CD4-positive, alpha-beta T cell treated with Interleukin-15 for 4 hours (primary cell): ENCODE results near the gene KATNB1.

Experiments used
- DNase-seq: peaks from one replicate; pipeline ENCODE4 v3.0.0-alpha.2; 2020; ENCODE audit warnings: low spot score

The KATNB1 gene, protein sequence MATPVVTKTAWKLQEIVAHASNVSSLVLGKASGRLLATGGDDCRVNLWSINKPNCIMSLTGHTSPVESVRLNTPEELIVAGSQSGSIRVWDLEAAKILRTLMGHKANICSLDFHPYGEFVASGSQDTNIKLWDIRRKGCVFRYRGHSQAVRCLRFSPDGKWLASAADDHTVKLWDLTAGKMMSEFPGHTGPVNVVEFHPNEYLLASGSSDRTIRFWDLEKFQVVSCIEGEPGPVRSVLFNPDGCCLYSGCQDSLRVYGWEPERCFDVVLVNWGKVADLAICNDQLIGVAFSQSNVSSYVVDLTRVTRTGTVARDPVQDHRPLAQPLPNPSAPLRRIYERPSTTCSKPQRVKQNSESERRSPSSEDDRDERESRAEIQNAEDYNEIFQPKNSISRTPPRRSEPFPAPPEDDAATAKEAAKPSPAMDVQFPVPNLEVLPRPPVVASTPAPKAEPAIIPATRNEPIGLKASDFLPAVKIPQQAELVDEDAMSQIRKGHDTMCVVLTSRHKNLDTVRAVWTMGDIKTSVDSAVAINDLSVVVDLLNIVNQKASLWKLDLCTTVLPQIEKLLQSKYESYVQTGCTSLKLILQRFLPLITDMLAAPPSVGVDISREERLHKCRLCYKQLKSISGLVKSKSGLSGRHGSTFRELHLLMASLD

DNA sequence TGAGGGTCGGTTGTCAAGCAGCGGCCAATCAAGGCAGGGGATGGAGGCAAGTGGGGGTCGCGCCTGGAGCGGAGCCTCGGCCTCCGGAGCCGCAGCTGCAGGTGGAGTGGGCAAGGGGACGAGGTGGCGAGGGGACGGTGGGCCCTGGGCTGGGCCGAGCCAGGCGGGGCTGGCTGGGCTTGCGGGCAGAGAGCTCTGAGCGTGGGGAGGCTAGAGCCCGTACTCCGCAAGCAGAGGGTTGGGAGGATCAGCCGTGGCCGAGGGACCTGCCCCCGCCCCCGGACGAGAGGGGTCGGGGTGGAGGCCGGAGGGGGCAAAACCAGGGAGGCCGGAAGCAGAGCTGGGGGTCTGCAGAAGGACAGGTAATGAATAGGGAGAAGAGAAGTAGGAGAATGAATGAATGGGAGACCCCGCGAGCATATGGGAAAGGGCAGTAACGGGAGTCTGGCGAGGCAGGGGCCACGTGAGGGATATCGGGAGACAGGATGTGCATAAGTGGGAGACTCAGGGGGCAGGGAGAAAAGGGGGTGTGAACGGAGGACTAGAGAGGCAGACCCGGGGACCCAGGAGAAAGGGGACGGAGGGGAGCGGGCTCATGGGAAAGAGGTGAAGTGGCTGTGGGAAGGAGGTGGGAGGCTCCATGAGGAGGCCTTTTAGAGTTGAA, at the start of gene KATNB1:
KATNB1 (plus strand) TSS at position 16 of the 664 bp plus-strand sequence. CDS start 1,474 bp downstream, outside the sequence.
- DNase-seq: no peak

DNA sequence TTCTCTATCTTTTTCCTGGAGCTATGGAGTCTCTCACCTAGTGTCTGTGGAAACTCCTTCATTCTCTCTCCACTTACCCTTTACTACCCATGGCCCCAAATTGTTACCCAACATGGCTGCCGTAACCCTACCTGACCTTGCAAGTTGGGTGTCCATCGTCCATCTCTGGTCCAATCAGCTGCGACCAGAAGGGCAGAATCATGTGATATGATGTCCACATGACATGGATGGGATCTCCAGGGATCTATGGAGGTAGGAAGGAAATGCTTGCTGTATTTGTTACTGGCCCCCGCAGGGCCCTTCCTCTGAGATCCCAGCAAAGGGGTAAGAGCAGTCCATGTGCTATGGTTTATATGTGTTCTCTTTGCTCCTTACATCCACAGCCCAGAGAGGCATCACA, 49.0 kb upstream of the KATNB1 start:
- DNase-seq: no peak

DNA sequence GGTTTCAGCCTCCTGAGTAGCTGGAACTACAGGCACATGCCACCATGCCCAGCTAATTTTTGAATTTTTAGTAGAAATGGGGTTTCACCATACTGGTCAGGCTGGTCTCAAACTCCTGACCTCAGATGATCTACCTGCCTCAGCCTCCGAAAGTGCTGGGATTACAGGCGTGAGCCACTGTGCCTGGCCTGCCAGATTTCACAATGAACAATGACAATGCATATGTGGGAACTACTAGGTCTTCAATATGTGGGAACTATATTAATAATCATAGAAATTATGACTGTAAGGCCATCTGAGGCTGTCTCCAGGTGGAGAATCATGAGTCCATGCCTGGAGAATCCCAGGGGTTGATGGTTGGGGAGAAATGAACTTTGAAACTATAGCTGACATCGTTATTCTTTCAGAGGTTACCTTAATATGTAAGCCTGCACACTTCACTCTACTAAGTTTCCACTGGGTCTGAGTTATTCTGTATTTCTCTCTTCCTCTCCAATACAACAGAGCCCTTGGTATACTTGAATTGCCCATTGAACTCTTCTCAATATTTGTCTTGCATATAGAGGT, 48.1 kb upstream of the KATNB1 start:
- DNase-seq: no peak

DNA sequence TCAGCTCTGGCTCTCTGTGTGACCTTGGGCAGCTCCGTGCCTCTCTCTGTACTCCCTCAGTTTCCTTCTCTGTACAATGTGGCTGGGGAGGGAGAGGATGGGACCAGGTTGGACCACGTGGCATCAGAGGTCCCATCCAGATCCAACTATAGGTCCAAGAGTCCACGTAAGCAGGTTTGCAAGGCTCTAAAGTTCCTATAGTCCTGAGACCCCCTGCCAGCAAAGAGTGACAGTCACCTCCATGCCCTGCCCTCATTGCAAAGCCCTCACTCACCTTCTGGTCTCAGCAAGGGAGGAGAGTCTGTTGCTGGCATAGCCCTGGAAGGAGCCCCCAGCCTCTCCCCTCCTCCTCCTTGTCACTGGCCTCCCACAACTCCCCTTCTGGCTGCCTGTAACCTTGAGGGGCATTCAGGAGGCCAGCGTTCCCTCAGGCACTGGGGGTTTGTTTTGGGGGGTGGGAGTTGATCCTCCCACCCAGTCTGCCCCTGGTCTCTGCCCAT, 47.0 kb upstream of the KATNB1 start:
- no peak for DNase-seq

DNA sequence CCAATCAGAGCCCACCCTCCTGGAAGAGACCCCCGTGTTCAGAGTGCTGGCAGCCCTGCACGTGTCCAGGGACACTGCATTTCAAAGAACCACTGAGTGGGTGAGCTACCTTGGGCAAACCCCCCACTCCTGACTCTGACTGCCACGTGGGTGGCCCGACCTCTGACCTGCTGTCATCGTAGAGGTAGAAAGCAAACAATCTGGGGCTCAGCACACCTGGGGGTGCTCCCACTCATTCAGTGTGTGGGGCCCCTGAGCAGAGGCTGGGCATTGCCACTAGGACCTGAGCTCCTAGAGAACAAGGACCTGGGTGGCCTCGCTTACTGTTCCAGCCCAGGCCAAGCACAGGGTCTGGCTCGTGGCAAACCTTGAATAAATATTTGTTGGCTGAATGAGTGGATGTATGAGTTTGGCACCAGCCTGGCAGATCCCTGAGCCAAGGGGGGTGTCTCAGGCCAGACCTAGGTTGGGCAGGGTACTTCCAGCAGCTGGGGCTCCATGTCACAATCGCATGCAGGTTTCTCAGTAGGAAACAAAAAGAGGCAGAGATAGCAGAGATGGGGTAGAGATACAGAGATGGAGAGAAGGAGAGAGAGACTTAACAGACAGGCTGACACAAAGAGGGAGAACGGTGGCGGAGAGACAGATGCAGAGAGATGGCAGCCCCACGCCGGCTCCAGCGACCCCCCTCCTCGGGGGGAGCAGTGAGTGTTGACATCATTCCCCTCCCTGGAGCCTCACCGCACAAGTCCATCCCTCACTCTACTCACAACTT, 46.4 kb upstream of the KATNB1 start:
- DNase-seq: no peak

DNA sequence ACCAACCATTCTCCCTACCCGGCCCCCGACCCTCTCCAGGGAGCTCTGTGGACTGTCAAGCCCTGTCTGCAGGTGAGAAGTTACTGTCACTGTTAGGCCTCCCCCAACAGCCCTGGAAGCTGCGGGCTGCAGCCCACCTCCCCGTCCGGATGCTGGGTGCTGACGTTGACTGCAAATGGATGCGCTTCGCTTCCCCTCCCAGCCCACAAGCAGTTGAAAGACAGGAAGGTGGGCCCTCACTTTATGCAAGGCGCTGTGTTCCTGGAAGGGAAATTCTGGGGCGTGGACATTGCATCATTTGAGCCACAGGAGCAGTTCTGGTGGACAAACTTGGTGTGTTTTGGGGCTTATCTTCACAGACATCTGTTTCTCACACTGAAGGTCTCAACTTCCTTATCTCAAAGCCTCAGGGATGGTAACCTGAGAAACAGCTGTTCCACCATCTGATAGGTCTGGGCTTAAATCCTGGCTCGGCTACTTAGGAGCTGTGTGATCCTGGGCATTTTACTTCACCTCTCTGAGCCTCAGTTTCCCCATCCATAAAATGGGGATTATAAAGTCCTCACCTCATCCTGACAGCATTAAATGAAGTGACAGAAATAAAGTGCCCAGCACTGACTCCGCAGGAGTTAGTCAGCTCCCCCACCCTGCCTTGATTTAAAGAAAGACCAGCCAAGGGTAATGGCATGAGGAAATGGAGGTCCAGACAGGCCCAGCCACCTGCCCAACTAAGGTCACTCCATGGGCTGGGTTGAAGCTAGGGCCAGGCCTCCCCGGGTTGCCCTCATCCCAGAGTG, 45.6 kb upstream of the KATNB1 start:
- DNase-seq: peak; percentile 4

DNA sequence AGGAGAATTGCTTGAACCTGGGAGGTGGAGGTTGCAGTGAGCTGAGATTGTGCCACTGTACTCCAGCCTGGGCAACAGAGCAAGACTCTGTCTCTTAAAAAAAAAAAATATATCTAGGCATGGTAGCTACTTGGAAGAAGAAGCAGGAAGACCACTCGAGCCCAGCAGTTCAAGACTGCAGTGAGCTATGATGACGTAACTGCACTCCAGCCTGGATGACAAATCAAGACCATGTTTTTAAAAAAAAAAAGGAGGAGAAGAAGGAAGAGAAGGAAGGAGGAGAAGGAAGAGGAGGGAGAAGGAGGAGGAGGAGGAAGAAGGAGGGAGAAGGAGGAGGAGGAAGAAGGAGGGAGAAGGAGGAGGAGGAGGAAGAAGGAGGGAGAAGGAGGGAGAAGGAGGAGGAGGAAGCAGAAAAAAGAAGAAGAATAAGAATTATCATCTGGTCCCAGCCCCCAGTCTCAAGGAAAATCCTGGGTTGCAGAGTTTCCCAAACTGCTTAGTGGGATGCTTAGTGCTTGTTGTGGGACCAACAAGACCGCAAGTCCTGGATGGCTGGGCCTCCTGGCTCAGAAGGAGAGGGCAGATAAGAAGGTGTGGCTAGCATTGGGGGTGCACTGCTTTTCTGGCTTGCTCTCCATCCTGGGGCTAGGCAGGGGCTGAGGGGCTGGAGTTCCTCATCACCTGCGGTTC, 44.6 kb upstream of the KATNB1 start:
- no peak for DNase-seq

DNA sequence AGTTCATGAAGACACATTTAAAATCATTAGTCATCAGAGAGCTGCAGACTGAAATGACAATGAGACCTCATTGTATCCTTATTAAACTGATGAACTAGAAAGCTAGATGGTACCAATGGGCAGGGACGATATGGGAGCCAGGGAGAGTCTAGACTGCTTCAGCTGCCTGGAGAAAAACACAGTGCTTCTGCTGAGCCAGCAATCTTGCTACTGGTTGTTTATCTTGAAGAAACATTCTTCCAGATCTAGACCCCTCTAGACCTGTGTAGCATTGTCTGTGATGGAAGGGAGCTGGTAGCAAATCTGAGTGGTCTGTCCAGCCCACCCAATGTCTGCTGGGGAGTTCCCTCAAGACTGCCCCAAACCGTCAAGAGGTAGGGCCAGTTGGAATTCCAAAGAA, 42.9 kb upstream of the KATNB1 start:
- DNase-seq: no peak

DNA sequence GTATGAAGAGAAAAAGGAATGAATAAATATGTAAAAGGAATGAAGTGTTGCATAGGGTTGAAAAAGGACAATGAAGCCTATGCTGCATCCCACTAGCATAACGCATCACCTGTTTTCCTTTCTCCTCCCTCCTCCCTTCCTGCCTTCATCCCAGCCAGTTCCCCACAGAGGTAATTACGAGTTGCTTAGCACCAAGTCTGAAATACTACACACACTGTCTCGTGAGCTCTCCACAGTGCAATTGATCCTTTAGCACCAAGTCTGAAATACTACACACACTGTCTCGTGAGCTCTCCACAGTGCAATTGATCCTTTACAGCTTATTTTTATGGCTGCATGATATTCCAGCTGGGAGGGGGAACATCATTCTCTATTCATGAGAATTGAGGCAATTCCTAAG, 42.0 kb upstream of the KATNB1 start:
- no peak for DNase-seq

DNA sequence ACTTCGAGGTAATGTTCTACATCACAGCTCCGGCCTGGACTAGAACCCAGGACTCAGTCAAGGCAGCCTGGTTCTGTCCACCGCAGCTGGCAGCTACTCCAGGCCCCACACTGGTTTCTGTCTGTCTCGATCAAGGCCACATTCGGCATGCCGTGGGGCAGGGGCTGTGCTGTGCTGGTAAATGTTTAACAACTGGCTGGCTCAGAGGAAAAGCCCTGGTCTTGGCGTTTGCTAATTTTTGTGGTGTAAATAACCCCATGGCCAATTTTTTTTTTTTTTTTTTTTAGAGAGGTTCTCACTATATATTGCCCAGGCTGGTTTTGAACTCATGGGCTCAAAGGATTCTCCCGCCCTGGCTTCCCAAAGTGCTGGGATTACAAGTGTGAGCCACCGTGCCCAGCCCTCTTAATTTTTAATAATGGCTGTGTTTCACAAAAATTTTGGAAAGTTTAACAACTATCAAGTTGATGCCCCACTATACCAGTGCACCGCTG, 41.3 kb upstream of the KATNB1 start:
- no peak for DNase-seq

DNA sequence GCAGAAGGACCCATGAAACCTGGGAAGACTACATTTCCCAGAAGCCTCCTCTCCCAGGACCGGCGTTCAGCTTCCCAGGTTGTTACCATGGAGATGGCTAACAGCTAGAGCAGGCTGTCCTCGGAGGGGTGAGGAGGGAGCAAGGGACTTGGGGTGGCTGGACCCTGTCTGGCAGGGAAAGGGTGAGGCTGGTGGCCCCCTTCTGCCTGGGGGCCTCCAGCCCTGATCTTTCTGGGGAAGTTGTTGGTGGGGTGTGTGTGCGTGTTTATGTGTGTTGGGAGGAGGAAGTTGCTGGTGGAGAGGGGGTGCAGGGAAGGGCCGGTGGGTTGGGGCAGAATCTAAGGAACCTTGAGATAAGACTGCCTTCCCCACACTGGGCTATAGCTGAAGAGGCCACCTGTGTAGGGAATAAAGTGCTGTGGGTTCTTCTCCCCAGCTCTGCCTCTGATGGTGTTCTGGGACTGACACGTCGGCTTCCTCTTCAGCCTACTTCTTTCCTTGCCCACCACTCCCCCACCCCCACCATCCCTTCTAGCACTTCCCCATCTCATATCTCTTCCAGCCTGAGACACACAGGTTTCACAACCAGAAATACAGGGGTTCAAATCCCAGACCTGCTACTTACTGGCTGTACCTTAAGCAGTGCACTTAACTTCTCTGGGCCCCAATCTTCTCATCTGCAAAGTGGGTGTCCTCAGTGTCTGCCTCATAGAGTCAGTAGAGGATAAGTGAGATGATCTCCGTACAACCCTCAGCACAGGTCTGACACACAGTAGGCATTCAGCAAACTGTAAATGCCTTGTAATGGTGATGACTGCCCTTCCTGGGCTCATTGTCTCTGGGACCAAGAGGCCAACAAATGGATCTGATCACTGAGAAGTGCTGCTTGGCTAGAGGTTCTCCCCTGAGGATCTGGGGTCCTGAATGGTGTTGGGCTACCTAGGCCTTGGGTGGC, 40.6 kb upstream of the KATNB1 start, which contains the start of gene DRC7:
DRC7 (plus strand) TSS at position 82 of the 955 bp plus-strand sequence. CDS start 3,144 bp downstream, outside the sequence.
- DNase-seq: peak; percentile 13

DNA sequence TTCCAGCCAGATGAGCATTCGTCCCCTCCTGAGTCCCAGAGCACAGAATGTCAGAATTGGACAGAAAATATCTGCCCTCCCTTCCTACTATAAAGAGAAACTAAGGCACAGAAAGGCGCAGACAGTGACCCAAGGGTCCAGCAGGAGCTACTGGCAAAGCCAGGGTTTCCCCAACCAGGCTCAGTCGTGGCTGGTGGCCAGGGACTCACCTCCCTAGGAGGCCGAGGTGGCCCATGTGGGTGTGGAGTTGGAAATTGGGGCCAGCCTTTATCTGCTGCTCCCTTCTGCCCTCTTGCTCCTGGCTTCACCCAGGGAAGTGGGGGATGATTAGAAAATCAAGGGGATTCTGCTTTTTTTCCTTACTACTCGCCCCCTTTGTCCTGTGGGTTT, 39.9 kb upstream of the KATNB1 start:
- DNase-seq: no peak

DNA sequence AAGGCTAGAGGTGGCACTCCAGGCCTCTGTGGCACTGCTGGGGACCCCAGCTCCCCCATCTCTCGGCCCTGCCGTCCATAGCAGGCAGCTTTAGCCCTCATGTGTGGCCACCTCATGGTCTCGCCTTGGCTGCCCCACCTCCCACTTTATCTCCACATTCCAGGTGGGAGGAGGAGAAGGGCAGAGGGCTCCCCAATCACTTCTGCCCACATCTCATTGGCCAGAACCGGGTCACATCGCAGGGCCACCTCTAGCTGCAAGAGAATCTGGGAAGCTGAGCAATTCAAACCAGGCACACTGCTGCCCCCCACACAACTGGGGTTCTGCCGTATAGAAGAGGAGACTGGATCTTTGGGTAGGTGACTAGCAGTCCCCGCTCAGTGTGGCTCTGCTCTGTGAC, 39.3 kb upstream of the KATNB1 start:
- no peak for DNase-seq

DNA sequence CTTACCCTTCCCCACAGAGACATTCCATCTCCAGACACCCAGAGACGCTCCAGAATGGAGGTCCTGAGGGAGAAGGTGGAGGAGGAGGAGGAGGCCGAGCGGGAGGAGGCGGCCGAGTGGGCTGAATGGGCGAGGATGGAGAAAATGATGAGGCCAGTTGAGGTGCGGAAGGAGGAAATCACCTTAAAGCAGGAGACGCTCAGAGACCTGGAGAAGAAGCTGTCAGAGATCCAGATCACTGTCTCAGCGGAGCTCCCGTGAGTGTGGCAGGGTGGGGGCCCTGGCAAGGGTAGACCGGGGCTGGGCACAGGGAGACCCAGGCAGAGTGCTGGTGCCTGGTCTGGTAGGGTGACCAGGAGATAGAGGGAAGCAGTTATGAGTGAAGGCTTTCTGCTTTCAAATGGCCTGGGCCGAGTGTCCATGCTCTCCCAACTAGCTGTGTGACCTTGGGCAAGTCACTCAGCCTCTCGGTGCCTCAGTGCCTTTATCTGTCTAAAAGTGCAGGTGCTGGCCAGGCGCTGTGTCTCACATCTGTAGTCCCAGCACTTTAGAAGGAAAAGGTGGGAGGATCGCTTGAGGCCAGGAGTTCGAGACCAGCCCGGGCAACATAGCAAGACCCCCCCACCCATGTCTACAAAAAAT, 37.6 kb upstream of the KATNB1 start:
- no peak for DNase-seq

DNA sequence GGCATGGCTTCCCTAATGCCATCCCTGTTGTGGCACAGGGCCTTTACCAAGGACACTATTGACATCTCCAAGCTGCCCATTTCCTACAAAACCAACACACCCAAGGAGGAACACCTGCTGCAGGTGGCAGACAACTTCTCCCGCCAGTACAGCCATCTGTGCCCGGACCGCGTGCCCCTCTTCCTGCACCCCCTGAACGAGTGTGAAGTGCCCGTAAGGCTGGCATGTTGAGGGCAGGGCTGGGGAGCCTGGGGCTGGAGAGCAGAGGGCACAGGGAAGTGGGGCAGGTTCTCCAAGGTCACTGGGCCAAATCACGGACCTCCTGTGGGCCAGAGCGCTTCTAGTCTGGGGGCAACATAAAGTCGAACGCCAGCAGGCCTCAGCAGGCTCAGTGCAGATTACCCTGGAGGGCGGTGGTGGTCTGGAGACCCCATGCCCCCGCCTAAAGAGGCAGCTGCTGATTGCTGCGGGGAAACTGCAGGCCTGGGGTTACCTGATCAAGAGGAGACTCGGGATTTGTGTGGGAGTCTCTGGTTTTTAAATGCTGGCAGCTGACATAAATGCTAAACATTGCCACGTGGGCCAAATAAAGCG, 36.7 kb upstream of the KATNB1 start:
- no peak for DNase-seq

DNA sequence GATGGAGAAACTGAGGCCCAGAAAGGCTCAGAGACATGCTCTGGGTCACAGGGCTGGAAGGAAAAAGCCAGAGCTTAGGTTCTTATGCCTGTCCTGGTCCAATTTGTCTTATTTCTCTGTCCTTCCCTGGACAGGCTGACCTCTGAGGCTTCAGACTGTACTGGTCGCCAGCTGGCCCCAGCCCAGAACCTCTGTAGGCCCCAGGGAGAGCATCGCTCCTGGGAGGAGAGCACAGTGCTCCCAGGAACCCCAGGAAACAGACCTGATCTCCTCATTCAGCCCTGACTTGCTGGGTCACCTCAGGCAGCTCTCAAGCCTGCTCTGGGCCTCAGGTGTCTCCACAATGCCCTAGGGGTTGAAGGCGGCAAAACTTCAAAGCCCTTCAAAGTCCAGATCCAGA, 36.1 kb upstream of the KATNB1 start:
- no peak for DNase-seq

DNA sequence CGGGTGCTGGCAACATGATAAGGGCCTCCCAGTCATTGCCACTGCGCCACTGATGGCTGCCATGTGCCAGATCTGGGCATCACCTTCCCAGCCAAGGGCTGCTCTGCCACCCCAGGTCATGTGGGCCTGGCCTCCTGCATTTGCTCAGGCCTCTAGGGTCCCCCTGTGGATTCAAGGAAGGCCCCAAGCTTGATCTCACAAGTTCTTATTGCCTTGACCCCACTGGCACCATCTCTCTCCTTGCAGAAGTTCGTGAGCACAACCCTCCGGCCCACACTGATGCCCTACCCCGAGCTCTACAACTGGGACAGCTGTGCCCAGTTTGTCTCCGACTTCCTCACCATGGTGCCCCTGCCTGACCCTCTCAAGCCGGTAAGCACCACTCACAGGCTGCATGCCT, 35.7 kb upstream of the KATNB1 start:
- no peak for DNase-seq
